Esophagus muscularis mucosa (tissue), 4 donors: Measurements from ENCODE around the gene HSD17B14. TPM values are rescaled to one million over a fixed set of nuclear protein-coding genes. Genes with fewer than 3 reads are reported as not detected.

Experiments used
- DNase-seq: peaks from one replicate; pipeline ENCODE4 v3.0.0-alpha.2; 2017; ENCODE audit errors: extremely low spot score
- H3K27ac ChIP-seq, 4 donors: fragments of 200-600 bp; sonication (generic); replicated peaks in 1 of 4; 1 replicate in 3 of 4; 2 replicates in 1 of 4; pipeline ENCODE4 v1.5.1; 2016 to 2019; ENCODE audit warnings: mild to moderate bottlenecking in 1 of 4
- H3K27me3 ChIP-seq, 4 donors: fragments of 200-600 bp; sonication (generic); one replicate each; pipeline versions ENCODE4 v1.5.1 to v1.6.0; 2016 to 2019
- H3K36me3 ChIP-seq, 4 donors: fragments of 200-600 bp; sonication (generic); one replicate each; pipeline ENCODE4 v1.5.1; 2016 to 2019
- H3K4me1 ChIP-seq, 4 donors: fragments of 200-600 bp; sonication (generic); one replicate each; pipeline ENCODE4 v1.5.1; 2016 to 2019
- H3K4me3 ChIP-seq, 4 donors: fragments of 200-600 bp; sonication (generic); 1 replicate in 2 of 4; 2 replicates in 2 of 4; pipeline ENCODE4 v1.5.1; 2016 to 2019; ENCODE audit warnings: mild to moderate bottlenecking in 4 of 4, moderate library complexity in 1 of 4
- H3K9me3 ChIP-seq, 4 donors: fragments of 200-600 bp; sonication (generic); 1 replicate in 3 of 4; 2 replicates in 1 of 4; pipeline ENCODE4 v1.5.1; 2016 to 2019
- EP300 ChIP-seq: sonication (generic); formaldehyde crosslinking; IDR thresholded peaks from one replicate; pipeline ENCODE4 v1.6.1; 2017; ENCODE audit warnings: antibody characterized with exemption
- POLR2A ChIP-seq: fragments of 450-650 bp; IDR thresholded peaks from one replicate; pipeline ENCODE4 v1.6.1; 2017; ENCODE audit warnings: antibody characterized with exemption, moderate library complexity, mild to moderate bottlenecking, low read depth
- POLR2AphosphoS5 ChIP-seq, 2 donors: sonication (generic); formaldehyde crosslinking; IDR thresholded peaks; one replicate each; pipeline ENCODE4 v1.6.1; 2017; ENCODE audit warnings: antibody characterized with exemption in 2 of 2
- WGBS: methylation state at CpG from one replicate; pipeline ENCODE4 v1.1.5; 2018; 5-methylcytosine and 5-hydroxymethylcytosine counted together
- intact Hi-C: fragments of 100-400 bp; cut with DNase I; formaldehyde crosslinking; loops from one replicate; pipeline ENCODE4 v1.15.1; 2023
- total RNA-seq, 4 donors: library from RNA; depleted of rRNA; stranded (reverse); fragments of >200 nt; gene quantifications; one replicate each; pipeline versions ENCODE4 v1.1.0 to v1.2.1, GENCODE V29; 2016
- TF ChIP-seq, protein P1 (sequence below), 3 experiments: fragments of 200-600 bp in 2 of 3; fragments of 450-650 bp in 1 of 3; sonication (generic) in 2 of 3; IDR thresholded peaks; one replicate each; pipeline ENCODE4 v1.5.1; 2017 to 2019; ENCODE audit warnings: antibody characterized with exemption in 3 of 3, mild to moderate bottlenecking in 2 of 3, moderate library complexity in 1 of 3

HSD17B14 gene
- total RNA-seq, 4 donors from 2014 or later = 7.1 to 8.9 (median 7.8) TPM

DNA sequence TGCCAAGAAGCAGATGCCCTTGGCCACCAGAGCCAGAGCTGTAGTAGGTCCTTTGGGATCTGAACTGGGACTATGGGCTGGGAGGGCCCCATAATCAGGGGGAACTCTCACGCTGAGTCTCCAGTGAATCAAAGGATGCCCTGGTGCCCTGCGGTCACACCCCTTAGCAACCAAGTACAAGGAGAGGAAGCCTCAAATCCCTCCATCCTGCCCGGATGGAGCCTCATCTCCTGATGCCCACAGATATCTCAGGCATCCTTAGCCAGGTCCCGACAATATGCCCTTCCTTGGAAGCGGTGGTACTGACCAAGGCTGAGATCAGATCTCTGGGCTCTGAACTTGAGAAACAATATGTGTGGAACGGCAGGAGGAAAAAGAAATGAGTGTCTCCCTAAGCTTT, 30.4 kb upstream of the HSD17B14 start:
- TF ChIP-seq EP300 (no peak), POLR2AphosphoS5 (IDR thresholded peaks at IDR 0.05) (no peak)
- Histone ChIP-seq H3K9me3 (no peaks in the 10 kb centered on the region), H3K27me3 (no peaks in the 10 kb centered on the region), H3K4me3 (peak overlapping the region in 3 of 4 donors; percentile 44 to 57 (median 48)), H3K27ac (peak overlapping the region in 3 of 4 donors; percentile 7 to 84 (median 82)), H3K4me1 (peaks cover 23 to 33% (median 28%) of the 10 kb centered on the region in 4 donors), H3K36me3 (peaks cover 0 to 13% (median 5%) of the 10 kb centered on the region in 4 donors)
- WGBS = 68% methylated on average over 5 of the region's 6 CpGs
- intact Hi-C loops = no loop called here
- no peak for DNase-seq

- Histone ChIP-seq H3K9me3 (no peaks in the 10 kb centered on the region), H3K36me3 (peaks cover 0 to 35% (median 15%) of the 10 kb centered on the region in 4 donors), H3K27me3 (no peaks in the 10 kb centered on the region), H3K4me1 (peaks cover 11 to 23% (median 15%) of the 10 kb centered on the region in 4 donors), H3K27ac (no peak overlapping the region), H3K4me3 (no peak overlapping the region)
- 88% methylated on average over 7 of the region's 7 CpGs for WGBS
- intact Hi-C loops = no loop called here
- TF ChIP-seq, protein P1, sequence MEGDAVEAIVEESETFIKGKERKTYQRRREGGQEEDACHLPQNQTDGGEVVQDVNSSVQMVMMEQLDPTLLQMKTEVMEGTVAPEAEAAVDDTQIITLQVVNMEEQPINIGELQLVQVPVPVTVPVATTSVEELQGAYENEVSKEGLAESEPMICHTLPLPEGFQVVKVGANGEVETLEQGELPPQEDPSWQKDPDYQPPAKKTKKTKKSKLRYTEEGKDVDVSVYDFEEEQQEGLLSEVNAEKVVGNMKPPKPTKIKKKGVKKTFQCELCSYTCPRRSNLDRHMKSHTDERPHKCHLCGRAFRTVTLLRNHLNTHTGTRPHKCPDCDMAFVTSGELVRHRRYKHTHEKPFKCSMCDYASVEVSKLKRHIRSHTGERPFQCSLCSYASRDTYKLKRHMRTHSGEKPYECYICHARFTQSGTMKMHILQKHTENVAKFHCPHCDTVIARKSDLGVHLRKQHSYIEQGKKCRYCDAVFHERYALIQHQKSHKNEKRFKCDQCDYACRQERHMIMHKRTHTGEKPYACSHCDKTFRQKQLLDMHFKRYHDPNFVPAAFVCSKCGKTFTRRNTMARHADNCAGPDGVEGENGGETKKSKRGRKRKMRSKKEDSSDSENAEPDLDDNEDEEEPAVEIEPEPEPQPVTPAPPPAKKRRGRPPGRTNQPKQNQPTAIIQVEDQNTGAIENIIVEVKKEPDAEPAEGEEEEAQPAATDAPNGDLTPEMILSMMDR (IDR thresholded peaks at IDR 0.05) = no peak
- no peak for DNase-seq
These were observed 26.5 kb upstream of the HSD17B14 start for GRCh38 chr19:48862827-48863226.

GRCh38 chr19:48861313-48861712, 25.0 kb upstream of the HSD17B14 start:
- Histone ChIP-seq H3K9me3 (no peaks in the 10 kb centered on the region), H3K4me3 (no peak overlapping the region), H3K4me1 (peaks cover 0 to 8% (median under 1%) of the 10 kb centered on the region in 4 donors), H3K36me3 (peaks cover 0 to 38% (median 15%) of the 10 kb centered on the region in 4 donors), H3K27ac (no peak overlapping the region), H3K27me3 (no peaks in the 10 kb centered on the region)
- DNase-seq = no peak
- 89% methylated on average over 16 of the region's 18 CpGs for WGBS
- TF ChIP-seq POLR2A (no peak), POLR2AphosphoS5 (IDR thresholded peaks at IDR 0.05) (no peak), EP300 (no peak)
- TF ChIP-seq, protein P1 (IDR thresholded peaks at IDR 0.05) = no peak
- intact Hi-C loops = no loop called here

DNA sequence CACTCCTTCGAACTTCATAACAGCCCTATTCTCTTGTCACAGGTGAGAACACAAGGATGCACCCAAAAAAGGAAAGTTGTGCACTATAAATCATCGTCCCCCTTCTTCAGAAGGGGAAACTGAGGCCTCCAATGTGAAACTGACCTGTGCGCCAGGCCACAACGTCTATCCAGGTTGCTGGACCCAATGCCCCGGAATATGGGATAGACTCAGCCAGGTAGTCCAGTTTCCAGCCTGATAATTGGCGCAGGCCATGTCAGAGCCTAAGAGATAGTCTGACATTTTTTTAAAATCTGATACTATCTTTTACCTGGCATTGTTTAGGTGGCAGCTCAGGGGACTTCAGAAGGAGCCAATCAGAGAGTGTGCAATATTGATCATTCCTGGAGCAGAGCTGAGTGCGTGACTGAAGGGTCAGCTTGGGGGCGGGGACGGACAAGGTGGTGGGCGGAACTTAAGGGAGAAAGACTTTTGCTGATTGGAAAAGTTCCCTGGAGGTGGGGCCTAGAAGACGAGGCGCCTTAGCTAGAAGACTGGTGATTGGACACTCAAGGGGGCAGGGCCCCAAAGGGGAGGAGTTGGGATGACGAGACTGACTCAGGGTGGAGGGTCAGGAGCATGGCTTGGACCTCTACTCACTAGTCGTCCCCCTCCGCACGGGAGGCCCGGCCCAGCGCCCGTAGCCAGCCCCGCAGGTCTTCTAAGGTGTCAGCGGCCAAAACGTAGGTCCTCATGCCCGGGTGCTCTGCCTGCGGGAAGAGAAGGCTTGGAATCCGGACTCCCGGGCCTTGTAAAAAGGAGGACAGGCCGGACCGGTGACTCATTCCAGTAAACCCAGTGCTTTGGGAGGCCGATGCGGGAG, 23.7 kb upstream of the HSD17B14 start:
- peaks cover 0 to 4% (median 0%) of the 10 kb centered on the region in 4 donors for H3K4me1 ChIP-seq
- WGBS = 88% methylated on average over 30 of the region's 30 CpGs
- H3K36me3 ChIP-seq = peaks cover 0 to 37% (median 14%) of the 10 kb centered on the region in 4 donors
- no peaks in the 10 kb centered on the region for H3K27me3 ChIP-seq
- no peak for TF ChIP-seq EP300
- TF ChIP-seq POLR2A = no peak
- TF ChIP-seq, protein P1 (IDR thresholded peaks at IDR 0.05) = no peak
- TF ChIP-seq POLR2AphosphoS5 (IDR thresholded peaks at IDR 0.05) = no peak
- intact Hi-C loops = no loop called here
- H3K9me3 ChIP-seq = no peaks in the 10 kb centered on the region
- H3K27ac ChIP-seq = no peak overlapping the region
- DNase-seq = no peak
- no peak overlapping the region for H3K4me3 ChIP-seq

GRCh38 chr19:48858984-48859710, 22.9 kb upstream of the HSD17B14 start:
- DNase-seq = no peak
- intact Hi-C loops = no loop called here
- 49% methylated on average over 23 of the region's 34 CpGs for WGBS
- peaks cover 0 to 4% (median 0%) of the 10 kb centered on the region in 4 donors for H3K4me1 ChIP-seq
- H3K27me3 ChIP-seq = no peaks in the 10 kb centered on the region
- peaks cover 0 to 30% (median 11%) of the 10 kb centered on the region in 4 donors for H3K36me3 ChIP-seq
- H3K27ac ChIP-seq = no peak overlapping the region
- H3K4me3 ChIP-seq = peak overlapping the region in 2 of 4 donors; percentile 12 to 23
- no peaks in the 10 kb centered on the region for H3K9me3 ChIP-seq
- TF ChIP-seq POLR2A (no peak), EP300 (no peak), POLR2AphosphoS5 (IDR thresholded peaks at IDR 0.05) (no peak)
- TF ChIP-seq, protein P1 (IDR thresholded peaks at IDR 0.05) = no peak
